ENCODE results near the gene DMC1. TPM values are rescaled to one million over a fixed set of nuclear protein-coding genes. Genes with fewer than 3 reads are reported as not detected.

DMC1 gene
- total and polyA plus RNA-seq, 9 of the 15 experiments (the other 6 are each of a cell fraction or from before 2014, with no cell fraction given) = 5.5 to 55.5 (median 9.8) TPM

DNA sequence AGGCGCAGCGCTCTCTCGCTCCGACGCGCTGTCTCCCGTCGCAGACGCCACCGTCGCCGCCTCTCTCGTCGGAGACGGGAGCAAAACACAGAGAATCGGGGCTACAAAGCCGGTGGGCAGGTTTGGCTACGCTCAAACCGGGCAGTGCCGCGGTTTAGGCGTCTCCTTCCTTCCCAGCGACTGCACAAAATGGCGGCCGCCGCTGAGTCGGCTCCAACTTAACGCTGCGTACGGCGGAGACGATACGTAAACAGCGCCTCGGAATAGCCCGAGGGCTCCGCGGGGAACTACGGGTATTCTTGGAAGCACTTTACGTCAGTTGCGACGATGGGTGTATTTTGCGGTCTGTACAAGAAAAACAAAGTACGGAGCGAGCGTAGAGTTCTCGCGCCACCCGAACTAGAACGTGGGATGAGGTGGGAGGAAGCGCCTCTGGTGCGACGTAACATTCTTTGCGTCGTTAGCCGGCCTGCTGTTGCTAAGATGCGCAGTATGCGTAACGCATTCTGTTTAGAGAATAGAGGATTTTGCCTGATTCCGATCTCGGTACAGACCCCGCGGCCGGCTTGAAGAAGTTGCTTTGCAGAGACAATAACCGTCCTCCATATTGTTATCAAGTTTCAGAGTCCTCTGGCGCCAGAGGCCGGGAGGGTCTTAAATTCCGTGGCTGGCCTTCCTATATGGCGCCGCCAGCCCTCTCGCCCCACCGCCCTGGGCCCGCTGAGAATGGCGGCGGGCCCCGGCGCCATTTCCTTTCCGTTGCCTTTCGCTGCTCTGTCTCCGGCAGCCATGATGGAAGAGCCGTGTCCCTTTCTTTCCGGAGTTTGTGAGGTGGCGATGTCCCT lies 63.6 kb downstream of the DMC1 start, which contains the start of gene DDX17 (continued):
- TF ChIP-seq, protein P1, sequence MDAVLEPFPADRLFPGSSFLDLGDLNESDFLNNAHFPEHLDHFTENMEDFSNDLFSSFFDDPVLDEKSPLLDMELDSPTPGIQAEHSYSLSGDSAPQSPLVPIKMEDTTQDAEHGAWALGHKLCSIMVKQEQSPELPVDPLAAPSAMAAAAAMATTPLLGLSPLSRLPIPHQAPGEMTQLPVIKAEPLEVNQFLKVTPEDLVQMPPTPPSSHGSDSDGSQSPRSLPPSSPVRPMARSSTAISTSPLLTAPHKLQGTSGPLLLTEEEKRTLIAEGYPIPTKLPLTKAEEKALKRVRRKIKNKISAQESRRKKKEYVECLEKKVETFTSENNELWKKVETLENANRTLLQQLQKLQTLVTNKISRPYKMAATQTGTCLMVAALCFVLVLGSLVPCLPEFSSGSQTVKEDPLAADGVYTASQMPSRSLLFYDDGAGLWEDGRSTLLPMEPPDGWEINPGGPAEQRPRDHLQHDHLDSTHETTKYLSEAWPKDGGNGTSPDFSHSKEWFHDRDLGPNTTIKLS (IDR thresholded peaks at IDR 0.05; ENCODE audit: borderline replicate concordance, low read depth) = no peak; the same call in 1 of the 2 replicates
- TF ChIP-seq SRSF9 (IDR thresholded peaks at IDR 0.05; ENCODE audit: borderline replicate concordance, low read depth, low read length) (no peak), ZNF644 (tag; IDR thresholded peaks at IDR 0.05; ENCODE audit: low read depth) (peak; percentile 91; the same call in 1 of the 2 replicates), TRIM28 (IDR thresholded peaks at IDR 0.05) (no peak), ZNF707 (CRISPR knock-in tag; conservative IDR thresholded peaks at IDR 0.05) (no peak), HMG20B (CRISPR knock-in tag; IDR thresholded peaks at IDR 0.05) (no peak), KAT7 (CRISPR knock-in tag; IDR thresholded peaks at IDR 0.05; ENCODE audit: borderline replicate concordance) (no peak; the same call in 1 of the 2 replicates), ZNF23 (CRISPR knock-in tag; IDR thresholded peaks at IDR 0.05) (no peak), NCOA6 (IDR thresholded peaks at IDR 0.05) (no peak), EGR1 (conservative IDR thresholded peaks at IDR 0.05) (peak; percentile 55), LEF1 (IDR thresholded peaks at IDR 0.05) (no peak; the same call in 1 of the 2 replicates), BCOR (IDR thresholded peaks at IDR 0.05) (no peak), ILK (tag; IDR thresholded peaks at IDR 0.05; ENCODE audit: borderline replicate concordance, low read depth) (no peak), MEF2D (tag; conservative IDR thresholded peaks at IDR 0.05; ENCODE audit: low read depth) (peak; percentile 57; the same call in 1 of the 2 replicates), ZBTB17 (CRISPR knock-in tag; IDR thresholded peaks at IDR 0.05) (peak; percentile 75)
- TF ChIP-seq, protein P2, sequence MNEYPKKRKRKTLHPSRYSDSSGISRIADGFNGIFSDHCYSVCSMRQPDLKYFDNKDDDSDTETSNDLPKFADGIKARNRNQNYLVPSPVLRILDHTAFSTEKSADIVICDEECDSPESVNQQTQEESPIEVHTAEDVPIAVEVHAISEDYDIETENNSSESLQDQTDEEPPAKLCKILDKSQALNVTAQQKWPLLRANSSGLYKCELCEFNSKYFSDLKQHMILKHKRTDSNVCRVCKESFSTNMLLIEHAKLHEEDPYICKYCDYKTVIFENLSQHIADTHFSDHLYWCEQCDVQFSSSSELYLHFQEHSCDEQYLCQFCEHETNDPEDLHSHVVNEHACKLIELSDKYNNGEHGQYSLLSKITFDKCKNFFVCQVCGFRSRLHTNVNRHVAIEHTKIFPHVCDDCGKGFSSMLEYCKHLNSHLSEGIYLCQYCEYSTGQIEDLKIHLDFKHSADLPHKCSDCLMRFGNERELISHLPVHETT (CRISPR knock-in tag; conservative IDR thresholded peaks at IDR 0.05 in 1 of 2, IDR thresholded peaks at IDR 0.05 in 1 of 2) = peak in 1 of 2 experiments; percentile 87; a peak in 2 of 4 replicates
- TF ChIP-seq, protein P3, sequence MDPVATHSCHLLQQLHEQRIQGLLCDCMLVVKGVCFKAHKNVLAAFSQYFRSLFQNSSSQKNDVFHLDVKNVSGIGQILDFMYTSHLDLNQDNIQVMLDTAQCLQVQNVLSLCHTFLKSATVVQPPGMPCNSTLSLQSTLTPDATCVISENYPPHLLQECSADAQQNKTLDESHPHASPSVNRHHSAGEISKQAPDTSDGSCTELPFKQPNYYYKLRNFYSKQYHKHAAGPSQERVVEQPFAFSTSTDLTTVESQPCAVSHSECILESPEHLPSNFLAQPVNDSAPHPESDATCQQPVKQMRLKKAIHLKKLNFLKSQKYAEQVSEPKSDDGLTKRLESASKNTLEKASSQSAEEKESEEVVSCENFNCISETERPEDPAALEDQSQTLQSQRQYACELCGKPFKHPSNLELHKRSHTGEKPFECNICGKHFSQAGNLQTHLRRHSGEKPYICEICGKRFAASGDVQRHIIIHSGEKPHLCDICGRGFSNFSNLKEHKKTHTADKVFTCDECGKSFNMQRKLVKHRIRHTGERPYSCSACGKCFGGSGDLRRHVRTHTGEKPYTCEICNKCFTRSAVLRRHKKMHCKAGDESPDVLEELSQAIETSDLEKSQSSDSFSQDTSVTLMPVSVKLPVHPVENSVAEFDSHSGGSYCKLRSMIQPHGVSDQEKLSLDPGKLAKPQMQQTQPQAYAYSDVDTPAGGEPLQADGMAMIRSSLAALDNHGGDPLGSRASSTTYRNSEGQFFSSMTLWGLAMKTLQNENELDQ (CRISPR knock-in tag; IDR thresholded peaks at IDR 0.05; ENCODE audit: borderline replicate concordance) = no peak
- TF ChIP-seq, protein P4, sequence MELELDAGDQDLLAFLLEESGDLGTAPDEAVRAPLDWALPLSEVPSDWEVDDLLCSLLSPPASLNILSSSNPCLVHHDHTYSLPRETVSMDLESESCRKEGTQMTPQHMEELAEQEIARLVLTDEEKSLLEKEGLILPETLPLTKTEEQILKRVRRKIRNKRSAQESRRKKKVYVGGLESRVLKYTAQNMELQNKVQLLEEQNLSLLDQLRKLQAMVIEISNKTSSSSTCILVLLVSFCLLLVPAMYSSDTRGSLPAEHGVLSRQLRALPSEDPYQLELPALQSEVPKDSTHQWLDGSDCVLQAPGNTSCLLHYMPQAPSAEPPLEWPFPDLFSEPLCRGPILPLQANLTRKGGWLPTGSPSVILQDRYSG (tag; conservative IDR thresholded peaks at IDR 0.05; ENCODE audit: low read depth) = peak; percentile 89
- TF ChIP-seq, protein P5, sequence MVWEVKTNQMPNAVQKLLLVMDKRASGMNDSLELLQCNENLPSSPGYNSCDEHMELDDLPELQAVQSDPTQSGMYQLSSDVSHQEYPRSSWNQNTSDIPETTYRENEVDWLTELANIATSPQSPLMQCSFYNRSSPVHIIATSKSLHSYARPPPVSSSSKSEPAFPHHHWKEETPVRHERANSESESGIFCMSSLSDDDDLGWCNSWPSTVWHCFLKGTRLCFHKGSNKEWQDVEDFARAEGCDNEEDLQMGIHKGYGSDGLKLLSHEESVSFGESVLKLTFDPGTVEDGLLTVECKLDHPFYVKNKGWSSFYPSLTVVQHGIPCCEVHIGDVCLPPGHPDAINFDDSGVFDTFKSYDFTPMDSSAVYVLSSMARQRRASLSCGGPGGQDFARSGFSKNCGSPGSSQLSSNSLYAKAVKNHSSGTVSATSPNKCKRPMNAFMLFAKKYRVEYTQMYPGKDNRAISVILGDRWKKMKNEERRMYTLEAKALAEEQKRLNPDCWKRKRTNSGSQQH (CRISPR knock-in tag; IDR thresholded peaks at IDR 0.05) = peak; percentile 14; the same call in 1 of the 2 replicates

Measured in K562 (cell line).